ENCODE data around the gene TAF11.
"Not testable (repeated sequence)": the region's sequence is repeated elsewhere in the genome, so short reads cannot be mapped to it uniquely, and the experiment has no call there.

Gene TAF11, protein sequence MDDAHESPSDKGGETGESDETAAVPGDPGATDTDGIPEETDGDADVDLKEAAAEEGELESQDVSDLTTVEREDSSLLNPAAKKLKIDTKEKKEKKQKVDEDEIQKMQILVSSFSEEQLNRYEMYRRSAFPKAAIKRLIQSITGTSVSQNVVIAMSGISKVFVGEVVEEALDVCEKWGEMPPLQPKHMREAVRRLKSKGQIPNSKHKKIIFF

DNA sequence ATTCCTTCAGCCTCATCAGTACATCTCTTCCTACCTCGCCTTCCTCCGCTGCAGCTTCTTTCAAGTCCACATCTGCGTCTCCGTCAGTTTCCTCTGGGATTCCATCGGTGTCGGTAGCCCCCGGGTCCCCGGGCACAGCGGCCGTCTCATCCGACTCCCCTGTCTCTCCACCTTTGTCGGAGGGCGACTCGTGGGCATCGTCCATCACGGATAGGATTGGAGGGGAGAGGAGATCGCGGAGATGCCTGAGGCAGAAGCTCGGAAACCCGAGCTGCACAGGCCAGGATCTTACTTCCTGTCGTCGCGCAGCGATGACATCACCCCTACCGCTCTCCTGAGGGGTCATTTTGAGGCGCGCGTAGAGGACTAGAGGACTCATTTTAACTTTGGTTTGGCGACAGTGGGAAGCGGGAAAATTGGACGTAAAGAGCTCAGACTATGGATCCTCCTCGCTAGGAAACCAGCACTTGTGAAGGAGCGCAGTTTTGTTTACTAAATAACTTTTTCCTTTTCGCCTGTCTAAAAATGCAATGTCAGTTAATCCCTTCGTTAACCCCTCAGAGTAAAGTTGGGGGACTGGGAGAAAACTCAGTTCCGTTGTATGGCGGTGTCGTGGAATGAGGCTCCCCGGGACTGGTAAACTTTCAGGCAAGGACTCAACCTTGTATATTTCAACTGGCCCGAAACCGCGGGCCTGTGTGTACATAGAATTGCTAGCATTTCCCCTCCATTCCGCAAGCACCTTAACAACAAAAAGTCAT lies at the start of gene TAF11:
Gene TAF11 (minus strand): TSS at position 290 of the 761 bp plus-strand sequence. CDS start 85 bp downstream, at position 205.
- peak; percentile 98 for DNase-seq

DNA sequence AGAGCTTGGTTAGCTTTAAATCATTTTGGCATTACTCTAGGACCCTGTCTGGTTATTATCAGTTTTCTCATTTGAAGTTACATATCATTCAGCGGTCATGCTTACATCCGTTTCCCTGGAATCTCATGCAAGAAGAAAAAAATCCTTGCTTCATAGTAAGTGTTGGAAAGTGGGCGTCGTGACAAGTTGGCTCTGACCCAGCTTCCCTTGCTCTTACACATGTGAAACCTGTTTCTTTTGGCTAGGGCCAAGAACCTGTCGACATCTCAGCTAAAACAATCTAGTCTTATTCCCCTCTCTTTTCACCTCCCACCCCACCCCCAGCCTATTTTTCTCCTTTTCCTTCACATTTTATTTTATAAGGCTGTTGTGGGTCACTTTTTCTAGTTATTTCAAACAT lies 46.7 kb upstream of the TAF11 start:
- no peak for DNase-seq

DNA sequence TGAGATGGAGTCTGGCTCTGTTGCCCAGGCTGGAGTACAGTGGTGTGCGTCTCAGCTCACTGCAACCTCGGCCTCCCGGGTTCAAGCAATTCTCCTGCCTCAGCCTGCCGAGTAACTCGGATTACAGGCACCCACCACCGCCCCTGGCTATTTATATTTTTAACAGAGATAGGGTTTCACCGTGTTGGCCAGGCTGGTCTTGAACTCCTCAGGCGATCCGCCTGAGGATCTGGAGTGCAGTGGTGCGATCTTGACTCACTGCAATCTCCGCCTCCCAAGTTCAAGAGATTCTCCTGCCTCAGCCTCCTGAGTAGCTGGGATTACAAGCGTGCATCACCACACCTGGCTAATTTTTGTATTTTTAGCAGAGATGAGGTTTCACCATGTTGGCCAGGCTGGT lies 44.4 kb upstream of the TAF11 start:
- DNase-seq = not testable (repeated sequence)

DNA sequence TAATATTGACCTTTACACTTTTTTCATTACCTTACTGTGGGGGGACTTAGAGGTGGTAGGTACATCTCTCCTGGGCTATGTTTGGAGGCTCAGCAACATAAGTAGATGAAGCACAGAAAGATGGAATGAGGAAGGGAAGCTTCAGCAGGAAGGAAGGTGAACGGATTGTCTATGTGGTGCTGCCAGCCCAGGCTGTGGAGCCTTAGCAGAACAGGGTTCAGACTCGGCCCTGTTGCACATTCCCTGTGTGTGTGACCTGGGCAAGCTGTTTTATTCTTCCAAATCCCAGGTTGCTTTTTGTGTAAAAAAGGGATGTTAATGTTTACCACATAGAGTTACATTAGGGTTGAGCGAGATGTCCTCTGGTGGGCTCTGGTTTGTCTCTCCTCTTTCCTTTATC lies 42.4 kb upstream of the TAF11 start:
- no peak for DNase-seq

DNA sequence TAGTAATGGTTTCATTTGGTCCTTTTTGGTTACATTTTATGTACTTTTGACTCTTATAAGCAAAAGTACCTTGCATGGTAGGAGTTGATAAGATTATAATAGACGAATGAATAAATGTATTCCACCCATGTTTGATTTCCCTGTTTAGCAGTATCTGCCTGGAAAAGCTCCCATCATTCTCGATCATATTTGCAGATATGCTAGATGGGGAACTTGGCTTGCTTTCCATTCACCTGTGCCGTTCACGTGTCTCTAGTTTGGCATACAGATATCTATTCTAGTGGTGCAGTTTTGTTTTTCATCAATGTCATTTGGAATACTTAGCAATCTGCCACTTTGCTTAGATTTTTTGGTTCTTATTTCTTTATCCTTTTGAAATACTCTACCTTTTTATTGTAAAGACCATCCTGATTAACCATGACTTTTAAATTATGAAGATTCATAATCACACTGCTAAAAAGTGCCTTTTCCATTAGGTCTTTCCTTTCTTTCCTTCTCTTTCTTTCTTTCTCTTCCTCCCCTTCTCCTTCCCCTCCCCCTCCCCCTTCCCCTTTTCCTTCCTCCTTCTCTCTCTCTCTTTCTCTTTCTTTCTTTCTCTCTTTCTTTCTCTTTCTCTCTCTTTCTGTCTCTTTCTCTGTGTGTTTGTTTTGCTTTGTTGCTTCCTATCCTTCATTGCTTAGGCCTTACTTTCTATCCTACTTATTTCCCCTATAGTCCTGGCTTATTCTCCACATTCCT lies 41.6 kb upstream of the TAF11 start:
- DNase-seq = no peak

DNA sequence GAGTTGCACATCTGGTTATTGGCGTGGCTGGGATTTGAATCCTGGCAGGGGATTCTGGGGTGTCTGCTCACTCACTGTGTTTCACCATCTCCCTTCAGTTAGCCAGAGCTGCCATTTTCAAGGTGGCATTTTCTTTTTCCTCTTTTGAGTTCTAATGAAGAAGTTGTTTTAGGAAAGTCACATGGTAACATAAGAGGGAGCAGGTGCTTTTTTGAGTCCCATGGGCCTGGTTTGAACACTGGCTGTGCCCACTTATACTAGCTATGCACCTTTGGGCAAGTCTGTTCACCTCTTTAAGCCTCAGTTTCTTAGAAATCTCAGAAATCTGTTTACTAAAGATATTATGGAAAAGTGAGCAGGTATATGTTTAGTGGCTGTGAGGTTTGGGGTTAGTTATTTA lies 40.9 kb upstream of the TAF11 start:
- DNase-seq = no peak

DNA sequence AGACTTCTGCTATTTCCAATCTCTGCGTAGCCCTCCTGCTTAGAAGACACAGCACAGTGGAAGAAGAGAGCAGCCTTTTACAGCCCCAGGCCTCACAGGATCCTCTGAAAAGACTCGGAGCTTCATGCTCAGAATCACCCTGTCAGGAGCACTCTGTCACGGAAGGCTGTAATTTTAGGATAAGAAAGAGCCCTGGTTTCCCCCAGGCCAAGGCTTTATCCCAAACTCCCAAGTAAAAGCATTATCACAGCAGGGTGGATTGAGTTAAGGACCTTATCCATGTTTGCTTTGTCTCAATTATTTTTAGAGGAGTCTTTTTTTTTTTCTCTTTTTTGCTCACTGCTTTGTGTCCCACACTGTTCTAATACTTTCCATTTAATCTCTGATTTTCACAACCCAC lies 40.4 kb upstream of the TAF11 start:
- no peak for DNase-seq

DNA sequence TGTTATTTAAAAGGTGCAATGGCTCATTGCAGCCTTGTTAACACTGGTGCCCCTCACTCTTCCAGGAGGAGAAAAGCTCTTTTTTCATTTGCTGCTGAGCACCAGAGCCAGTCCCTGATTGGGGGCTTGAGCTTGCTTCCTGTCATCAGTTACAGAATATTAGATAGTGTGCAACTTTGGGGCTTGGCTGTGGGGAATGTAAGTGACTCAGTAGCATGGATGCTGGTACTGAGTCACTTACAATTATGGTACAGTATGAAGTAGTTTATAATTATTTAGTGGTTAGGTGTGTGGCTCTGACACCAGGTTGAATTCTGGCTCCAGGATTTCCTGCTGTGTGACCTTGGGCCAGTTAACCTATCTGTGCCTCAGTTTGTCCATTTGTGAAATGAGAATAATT lies 38.8 kb upstream of the TAF11 start:
- DNase-seq = no peak

DNA sequence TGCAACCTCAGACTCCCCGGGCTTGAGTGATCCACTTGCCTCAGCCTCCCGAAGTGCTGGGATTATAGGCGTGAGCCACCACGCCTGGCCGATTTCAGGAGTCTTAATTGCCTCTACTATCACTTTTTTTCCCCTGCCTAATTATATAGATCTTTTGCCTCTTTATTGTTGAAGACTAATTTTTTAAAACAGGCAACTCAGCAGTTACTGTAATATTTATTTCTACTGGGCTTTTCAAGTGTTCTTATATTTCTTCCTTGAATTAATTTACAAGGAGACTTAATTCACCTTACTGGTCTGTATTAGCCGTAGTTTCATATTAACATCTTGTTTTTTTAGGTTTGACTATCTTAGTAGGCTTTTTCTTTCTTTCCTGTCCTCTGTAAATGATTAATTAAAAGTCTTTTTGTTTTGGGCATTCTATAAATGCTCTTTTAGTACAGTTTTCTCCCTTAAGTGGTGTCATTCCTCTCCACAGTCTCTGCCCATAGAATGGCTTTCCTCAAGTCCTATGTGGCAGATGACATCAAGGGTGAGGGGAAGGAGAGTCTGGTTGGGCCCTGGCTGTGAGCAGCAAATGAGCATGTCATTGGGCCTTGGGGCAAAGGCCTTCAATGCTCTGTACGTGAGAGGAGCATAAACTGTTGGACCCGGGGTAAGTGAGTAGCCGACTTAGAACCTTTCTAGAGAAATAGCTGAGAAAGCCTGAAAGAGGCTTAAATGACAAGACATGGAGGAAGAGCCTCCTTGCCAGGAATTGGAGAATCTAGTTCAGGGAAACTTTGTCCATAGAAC lies 37.2 kb upstream of the TAF11 start:
- no peak for DNase-seq

DNA sequence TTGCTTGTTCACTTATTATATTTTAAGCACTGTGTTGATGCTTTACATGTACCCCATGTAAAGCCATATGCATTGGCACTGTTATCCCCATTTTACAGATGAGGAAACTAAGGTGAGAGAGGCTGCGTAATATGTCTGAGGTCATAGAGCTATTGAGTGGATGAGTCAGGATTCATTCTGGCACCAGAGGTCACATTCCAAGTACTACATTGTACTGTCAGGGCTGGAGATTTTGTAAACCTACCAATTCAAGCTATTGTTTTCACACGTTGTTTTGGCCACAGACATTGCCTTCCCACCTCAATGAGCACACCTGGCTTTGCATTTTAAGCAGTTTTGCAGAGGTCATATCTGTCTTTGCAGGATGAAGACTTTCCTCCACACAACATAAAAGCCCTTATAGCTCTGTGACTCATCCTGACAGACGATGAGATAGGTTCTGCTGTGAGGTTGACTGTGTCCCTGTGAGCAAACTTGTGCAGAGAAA lies 34.4 kb upstream of the TAF11 start:
- DNase-seq = no peak

DNA sequence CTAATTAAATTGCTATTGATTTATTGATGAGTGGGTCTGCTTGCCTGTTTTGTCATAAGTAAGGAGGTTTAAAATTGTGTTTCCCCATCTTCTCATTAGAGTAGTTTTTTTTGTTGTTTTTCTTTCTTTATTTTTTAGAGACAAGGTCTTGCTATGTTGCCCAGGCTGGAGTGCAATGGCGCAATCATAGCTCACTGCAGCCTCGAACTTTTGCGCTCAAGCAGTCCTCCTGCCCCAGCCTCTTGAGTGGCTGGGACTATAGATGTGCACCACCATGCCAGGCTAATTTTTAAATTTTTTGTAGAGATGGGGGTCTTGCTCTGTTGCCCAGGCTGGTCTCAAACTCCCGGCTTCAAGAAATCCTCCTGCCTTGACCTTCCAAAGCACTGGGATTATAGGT lies 32.3 kb upstream of the TAF11 start:
- no peak for DNase-seq

DNA sequence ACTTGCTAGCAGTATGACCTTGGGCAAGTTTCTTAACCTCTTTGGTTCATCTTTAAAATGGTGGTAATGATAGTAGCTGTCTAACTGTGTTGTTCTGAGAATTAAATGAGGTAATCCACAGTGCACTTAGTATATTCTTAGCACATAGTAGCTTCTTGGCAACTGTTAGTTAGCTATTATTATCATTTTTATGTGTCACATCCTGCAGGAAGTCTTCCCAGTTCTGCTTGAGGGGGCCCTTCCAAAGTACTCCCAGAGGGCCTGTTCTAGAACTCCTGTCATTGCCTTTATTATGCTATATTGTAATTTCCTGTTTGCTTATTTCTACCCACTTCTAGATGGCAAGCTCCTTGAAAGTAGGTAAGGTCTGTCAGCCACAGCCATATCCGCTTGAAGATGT lies 31.8 kb upstream of the TAF11 start:
- no peak for DNase-seq

DNA sequence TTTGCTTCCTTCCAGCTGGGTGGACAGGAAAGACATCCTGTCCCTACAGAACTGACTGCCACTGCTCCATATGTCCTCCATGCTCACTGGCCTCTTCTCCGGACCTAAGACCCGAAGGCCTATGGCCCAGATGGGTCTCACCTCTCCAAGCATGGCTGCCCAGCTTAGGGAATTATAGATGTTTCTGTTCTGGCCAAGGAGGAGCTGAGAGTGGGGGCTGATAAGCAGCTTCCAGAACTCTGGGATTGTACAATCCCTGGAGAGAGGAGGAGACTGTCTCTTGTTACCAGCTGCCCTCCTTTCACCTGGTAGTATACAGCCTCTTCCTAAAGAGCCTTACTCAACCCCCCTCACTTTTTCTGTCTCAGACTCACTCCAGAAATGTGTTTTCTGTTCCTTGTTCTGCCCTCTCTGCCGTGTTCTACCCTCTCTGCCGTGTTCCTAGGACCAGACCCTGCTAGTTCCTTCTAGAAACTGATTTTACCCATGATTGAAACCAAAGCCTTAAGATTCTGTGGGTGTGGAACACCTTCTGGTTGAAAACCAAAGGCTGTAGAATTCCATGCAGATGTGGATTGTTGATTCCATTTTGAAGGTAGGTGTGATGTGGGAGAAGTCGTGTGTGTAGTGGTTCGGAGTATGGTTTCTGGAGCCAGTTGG lies 29.9 kb upstream of the TAF11 start:
- peak; percentile 39 for DNase-seq

DNA sequence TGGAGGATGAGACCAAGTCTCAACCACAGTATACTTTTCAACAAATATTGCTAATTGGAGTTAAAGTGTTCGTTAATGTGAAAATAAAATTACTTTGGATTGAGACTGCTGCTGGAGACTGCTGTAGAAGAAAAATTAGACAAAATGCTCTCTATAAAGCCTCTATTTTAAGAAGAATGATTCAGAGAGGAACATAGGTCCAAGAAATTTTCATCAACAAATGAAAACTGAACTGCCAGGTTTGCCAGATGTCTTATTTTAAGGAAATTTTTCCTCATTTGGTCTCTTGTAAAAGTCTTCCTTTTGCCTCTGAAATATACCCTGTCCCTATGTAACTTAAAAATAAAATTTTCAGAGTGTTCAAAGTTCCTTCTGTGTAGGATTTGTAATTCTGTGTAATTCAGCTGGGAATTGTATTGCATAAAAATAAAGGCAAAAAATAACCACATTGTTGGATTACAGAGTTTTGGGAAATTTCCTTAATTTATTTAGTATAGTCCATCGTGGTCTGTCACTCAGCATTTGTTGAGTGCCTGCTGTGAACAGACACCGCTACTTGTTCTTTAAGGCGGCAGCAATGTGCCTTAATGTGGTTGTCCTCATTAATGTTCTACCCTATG lies 28.6 kb upstream of the TAF11 start:
- no peak for DNase-seq

DNA sequence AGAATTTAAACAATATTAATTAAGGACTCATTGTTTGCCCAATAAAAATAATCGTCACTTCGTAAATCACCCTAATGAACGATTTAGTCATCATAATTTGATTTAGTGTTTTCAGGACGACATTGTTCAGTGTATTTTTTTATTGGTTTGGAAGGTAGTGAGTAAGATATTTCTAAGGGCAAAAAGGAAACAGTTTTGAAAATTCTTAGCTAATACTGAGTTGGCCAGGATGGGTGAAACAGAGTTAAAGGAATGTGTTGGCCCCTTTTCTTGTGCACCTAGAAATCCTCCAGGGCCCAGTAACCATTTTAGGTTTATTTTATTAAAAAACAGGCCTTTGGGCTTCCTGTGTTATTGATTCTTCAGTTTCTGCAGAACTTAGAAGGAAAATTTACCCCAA lies 26.5 kb upstream of the TAF11 start:
- DNase-seq = no peak

DNA sequence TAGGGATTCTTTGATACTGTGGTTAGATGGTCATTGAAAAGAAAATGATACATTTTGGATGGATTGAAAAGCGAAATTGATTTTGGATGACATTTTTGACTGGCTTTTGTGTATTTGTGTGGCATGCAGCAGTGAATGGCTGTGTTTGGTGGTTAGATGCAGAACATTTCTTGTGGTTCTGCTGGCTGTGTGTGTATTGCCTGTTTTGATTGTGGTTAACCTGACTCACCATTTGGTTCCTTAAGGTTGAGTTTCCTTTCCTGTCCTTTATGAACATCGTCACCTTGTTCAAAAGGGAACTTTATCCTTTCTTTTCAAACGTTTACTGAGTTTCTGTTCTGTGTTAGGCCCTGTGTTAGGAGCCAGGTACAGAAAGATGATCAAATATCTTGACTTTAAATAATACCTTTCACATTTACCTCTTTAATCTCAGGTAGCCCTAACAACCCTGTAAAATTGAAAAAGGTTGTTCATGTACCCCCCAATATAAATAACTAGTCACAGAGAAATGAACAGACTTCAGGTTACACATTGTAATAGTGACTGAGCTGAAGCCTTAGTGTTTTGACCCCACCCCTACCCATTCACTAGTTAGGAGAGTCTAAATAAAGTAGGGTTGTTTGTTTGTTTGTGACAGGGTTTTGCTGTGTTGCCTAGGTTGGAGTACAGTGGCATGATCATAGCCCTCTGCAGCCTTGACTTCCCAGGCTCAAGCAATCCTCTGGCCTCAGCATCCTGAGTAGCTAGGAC lies 25.0 kb upstream of the TAF11 start:
- DNase-seq = no peak

DNA sequence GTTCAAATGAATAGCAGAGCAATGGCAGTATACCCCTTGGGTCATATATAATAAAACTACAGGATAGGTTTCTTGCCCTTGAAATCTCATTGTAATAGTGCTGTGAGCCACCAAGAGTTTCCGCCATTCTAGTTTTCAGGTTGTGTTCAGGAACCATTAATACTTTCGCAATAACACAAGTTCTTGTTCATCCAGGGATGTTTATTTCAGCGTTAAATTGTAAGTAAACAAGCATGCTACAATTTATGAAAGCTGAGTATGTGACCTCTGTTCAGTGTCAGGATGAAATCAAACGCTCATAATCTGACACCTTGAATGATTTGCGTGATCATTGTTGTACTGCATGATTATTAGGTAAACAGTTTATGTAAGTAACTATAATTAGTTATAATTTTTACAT lies 24.0 kb upstream of the TAF11 start:
- no peak for DNase-seq

DNA sequence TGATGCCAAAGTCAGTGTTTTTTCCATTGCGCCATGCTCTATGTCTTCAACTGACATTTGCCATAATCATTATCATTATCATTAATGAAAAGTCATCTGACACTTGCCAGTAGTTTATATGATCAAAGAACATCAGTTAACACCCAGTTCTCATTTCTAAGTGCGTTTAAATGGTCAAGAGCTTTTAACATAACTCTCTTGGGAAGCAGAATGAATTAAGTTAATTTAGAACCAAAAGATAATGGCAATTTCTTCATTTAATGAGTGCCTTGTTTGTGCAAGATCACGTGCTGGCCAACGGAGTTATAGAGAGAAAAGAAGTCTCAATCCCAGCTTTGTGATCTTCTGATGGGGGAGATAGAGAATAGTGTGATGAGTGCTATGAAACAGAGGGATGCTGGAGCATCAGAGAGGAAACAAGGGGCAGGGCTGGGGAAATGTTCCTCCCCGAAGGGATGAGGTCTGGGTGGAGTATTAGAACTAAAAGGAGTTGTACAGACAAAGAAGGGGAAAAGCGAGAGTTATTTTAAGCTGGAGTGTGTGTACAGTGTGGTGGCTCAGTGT lies 21.6 kb upstream of the TAF11 start:
- DNase-seq = no peak

DNA sequence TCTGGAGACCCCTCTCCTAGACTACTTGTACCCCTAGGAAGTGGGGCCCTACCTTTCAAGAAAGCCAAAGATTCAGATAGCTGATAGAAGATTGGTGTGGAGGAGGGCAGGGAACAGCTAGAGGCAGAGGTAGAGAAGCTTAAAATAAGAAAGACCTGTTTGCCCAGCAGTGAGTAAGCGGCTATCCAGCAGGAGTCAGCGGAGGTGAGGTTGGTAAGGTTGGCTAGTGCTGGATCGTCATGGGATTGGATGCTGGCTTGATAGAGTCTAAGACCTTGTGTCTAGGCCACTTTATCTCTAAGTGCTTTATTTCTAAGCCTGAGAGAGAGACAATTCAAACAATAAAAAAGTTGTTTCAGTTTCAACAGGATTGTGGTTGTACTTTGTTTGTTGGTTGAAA lies 20.4 kb upstream of the TAF11 start:
- no peak for DNase-seq

DNA sequence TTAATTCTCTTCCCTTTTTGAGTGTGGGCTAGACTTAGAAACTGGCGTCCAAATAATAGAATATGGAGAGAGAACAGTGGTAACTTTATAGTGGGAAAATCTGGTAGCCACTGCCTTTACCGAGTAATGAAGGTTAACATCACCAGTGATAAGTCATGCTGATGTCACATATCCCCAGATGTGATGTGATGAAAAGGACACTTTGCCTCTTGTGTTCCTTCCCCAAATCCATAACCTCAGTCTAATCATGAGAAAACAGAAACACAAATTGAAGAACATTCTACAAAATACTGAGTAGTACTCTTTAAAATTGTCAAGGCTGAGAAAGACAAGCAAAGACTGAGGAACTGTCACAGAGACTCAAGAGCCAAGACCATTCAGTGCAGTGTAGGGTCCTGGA lies 19.0 kb upstream of the TAF11 start:
- no peak for DNase-seq

All from NCI-H82 (cell line).